ENCODE data around the gene FBXO8. TPM values are rescaled to one million over a fixed set of nuclear protein-coding genes. Genes with fewer than 3 reads are reported as not detected.

Gene FBXO8
- 16.4 to 20.7 TPM (median 18.9 TPM) in 3 replicates for total RNA-seq
- long read RNA-seq, transcript FBXO8-201 (6 exons, 2,577 nt): major isoform, 25 of 25 reads
- long read RNA-seq, partial matches to known transcripts: 0 of 25 reads
- long read RNA-seq, other reads (novel, unspliced or antisense): 0 of 25 reads

- peaks cover 40% of the 10 kb centered on the region for H3K4me1 Mint-ChIP-seq (ENCODE audit: low read depth)
- peaks cover 6% of the 10 kb centered on the region for H3K36me3 Mint-ChIP-seq (ENCODE audit: low read depth)
- peak within 1 kb of the TSS; percentile 99 for H3K27ac Mint-ChIP-seq (ENCODE audit: unreplicated experiment)
These were observed at the start of gene FBXO8, which contains the start of gene CEP44 for GRCh38 chr4:174283507-174284471. FBXO8 (minus strand) TSS chr4:174283667; CDS start chr4:174263092, 20,575 bp downstream. CEP44 (plus strand) TSS chr4:174283911; CDS start chr4:174299122, 15,211 bp downstream.

GRCh38 chr4:174332741-174333493 lies 49.5 kb upstream of the FBXO8 start:
- no peak for TF ChIP-seq CTCF (IDR thresholded peaks at IDR 0.05)
- no peaks in the 10 kb centered on the region for H3K36me3 Mint-ChIP-seq (ENCODE audit: low read depth)
- no peak for DNase-seq (ENCODE audit: low spot score)
- no peak overlapping the region for H3K4me3 Mint-ChIP-seq (ENCODE audit: unreplicated experiment)
- H3K4me1 Mint-ChIP-seq (ENCODE audit: low read depth): peaks cover 16% of the 10 kb centered on the region
- no peaks in the 10 kb centered on the region for H3K9me3 Mint-ChIP-seq (ENCODE audit: low read depth)
- no peak overlapping the region for H3K27ac Mint-ChIP-seq (ENCODE audit: unreplicated experiment)
- H3K27me3 Mint-ChIP-seq (ENCODE audit: low read depth): no peaks in the 10 kb centered on the region

More at GRCh38 chr4:174283507-174284471, at the start of gene FBXO8, which contains the start of gene CEP44:
- Mint-ChIP-seq H3K9me3 (ENCODE audit: low read depth) (peaks cover 10% of the 10 kb centered on the region), H3K4me3 (ENCODE audit: unreplicated experiment) (peak within 1 kb of the TSS; percentile 99), H3K27me3 (ENCODE audit: low read depth) (no peaks in the 10 kb centered on the region)
- TF ChIP-seq CTCF (IDR thresholded peaks at IDR 0.05): peak; percentile 24
- DNase-seq (ENCODE audit: low spot score): no peak

GRCh38 chr4:174324725-174325124 lies 41.3 kb upstream of the FBXO8 start:
- DNase-seq (ENCODE audit: low spot score): no peak
- TF ChIP-seq CTCF (IDR thresholded peaks at IDR 0.05): no peak
- peaks cover 5% of the 10 kb centered on the region for H3K4me1 Mint-ChIP-seq (ENCODE audit: low read depth)
- H3K9me3 Mint-ChIP-seq (ENCODE audit: low read depth): no peaks in the 10 kb centered on the region
- H3K27me3 Mint-ChIP-seq (ENCODE audit: low read depth): no peaks in the 10 kb centered on the region
- no peak overlapping the region for H3K27ac Mint-ChIP-seq (ENCODE audit: unreplicated experiment)
- H3K36me3 Mint-ChIP-seq (ENCODE audit: low read depth): no peaks in the 10 kb centered on the region
- no peak overlapping the region for H3K4me3 Mint-ChIP-seq (ENCODE audit: unreplicated experiment)

GRCh38 chr4:174324236-174324635 lies 40.8 kb upstream of the FBXO8 start:
- H3K27ac Mint-ChIP-seq (ENCODE audit: unreplicated experiment): no peak overlapping the region
- no peaks in the 10 kb centered on the region for H3K9me3 Mint-ChIP-seq (ENCODE audit: low read depth)
- no peak for DNase-seq (ENCODE audit: low spot score)
- TF ChIP-seq CTCF (IDR thresholded peaks at IDR 0.05): no peak
- H3K27me3 Mint-ChIP-seq (ENCODE audit: low read depth): no peaks in the 10 kb centered on the region
- no peak overlapping the region for H3K4me3 Mint-ChIP-seq (ENCODE audit: unreplicated experiment)
- H3K36me3 Mint-ChIP-seq (ENCODE audit: low read depth): no peaks in the 10 kb centered on the region
- H3K4me1 Mint-ChIP-seq (ENCODE audit: low read depth): peaks cover 3% of the 10 kb centered on the region
